NCI-H226 (cell line): Measurements from ENCODE around the gene NDUFA3.
"Not testable (repeated sequence)": the region's sequence is repeated elsewhere in the genome, so short reads cannot be mapped to it uniquely, and the experiment has no call there.

Experiments
- DNase-seq: peaks from one replicate; pipeline ENCODE4 v3.0.0-alpha.2; 2015

The NDUFA3 gene

DNA sequence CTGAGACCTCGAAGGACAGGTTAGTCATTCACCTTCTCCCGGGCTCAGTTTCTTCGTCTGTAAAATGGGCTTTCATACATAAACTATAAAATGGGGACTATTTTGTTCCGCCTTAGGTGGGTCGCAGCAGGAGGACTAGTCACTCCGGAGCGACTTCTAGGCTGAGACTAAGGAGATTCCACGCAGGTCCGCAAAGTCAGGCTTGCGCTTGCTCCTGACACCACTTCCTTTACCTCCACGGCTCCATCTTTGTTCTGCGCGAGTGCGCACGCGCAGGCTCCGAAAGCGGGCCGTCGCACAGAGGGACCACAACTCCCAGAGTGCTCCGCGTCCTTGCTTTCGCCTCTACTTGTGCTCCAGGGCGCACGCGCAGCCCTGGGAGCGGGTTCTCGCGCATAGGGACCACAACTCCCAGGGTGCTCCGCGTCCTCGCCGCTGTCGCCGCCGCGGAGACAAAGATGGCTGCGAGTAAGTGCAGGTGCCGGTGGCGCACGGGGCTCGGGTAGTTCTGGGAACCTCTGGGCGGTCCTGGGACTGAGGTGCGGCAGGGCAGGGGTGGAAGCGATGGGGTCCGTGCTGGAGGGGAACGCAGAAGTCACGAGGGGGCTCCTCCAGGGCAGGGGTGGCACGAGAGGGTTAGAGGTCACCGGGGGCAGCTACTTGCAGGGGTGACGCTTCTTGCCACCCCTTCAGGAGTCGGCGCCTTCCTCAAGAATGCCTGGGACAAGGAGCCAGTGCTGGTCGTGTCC, at the start of gene NDUFA3:
TSS of gene NDUFA3 (plus strand) at position 435 of the 749 bp plus-strand sequence. CDS start at position 459, 24 bp downstream.
- peak; percentile 100 for DNase-seq

DNA sequence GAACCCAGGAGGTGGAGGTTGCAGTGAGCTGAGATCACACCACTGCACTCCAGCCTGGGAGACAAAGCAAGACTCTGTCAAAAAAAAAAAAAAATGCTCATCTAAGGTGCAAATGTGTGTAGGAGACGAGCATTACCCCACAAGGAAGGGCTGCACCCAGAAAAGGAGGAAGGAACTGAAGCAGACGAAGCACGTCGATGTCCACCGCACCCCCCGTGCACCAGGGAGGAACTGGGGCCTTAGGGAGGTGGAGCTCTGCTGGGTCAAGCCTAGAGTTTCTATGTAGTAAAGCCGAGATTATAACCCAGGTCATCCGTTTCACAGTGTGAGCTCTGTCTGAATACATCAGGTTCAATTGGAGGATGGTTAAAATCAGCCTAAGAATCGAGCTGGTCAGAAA, 40.0 kb upstream of the NDUFA3 start:
- no peak for DNase-seq

DNA sequence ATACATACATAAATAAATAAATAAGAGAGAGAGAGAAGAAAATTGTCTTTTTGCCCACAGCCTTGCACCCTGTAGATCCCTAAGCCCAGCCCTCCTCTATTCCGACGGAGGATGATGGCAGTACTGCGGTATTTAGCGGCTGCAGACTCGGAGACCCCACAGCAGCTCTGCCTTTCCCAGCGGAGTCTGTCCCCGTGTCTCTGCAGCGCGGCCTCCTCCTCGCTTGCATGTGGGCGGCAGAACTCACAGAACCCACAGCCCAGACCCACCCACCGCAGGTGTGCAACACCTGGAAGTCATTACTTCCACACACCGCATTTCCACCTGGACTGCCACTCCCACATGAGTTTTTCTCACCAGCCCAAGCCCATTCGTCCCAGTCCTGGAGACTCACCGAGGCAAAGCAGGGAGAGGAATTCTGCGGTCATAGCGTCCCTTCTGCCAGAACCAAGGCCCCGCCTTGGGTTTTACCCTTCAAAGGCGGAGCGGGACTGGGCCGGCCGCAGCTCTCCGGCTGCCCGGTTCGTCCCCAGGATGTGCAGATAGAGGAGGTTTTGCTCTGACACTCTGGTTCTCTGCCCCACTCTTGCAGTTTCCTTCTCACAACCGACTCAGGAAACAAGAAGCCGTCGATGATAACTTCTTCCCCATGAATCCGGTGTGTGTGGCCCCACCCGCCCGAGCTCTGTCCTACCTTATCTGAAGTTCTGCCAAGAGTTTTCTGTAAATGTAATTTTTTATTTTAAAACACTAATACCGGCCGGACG, 39.1 kb upstream of the NDUFA3 start, which contains the start of gene VSTM1:
TSS of gene VSTM1 (minus strand) at position 548 of the 767 bp plus-strand sequence. CDS start at position 428, 120 bp downstream.
- no peak for DNase-seq

DNA sequence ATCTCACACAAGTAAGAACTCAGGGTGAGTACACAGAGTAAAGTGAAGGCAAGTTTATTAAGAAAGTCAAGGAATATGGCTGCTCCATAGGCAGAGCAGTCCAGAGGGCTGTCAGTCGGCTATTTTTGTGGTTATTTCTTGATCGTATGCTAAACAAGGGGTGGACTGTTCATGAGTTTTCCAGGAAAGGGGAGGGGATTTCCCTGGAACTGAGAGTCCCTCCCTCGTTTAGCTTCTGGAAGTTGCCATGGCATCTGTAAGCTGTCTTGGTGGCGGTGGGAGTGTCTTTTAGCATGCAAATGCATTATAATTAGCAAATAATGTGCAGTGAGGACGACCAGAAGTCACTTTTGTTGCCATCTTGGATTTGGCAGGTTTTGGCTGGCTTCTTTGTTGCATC, 33.2 kb upstream of the NDUFA3 start:
- no peak for DNase-seq

DNA sequence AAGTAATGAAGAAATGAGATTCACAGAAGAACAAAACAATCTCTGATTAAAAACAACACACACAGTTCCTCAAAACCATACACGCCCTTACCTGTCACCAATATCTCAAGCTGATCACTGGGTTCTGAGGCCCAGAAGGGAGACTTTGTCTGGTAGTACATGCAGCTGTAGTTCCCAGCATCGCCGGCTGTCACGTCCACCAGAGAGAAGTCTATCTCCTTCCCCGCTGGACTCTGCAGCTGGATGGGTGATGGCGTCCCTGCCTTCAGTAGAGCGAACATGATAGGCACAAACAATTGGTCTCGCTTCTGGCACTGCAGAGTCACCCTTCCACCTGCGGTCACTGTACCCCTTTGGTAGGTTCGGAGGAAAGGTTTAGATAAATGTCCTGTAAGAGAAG, 28.8 kb upstream of the NDUFA3 start:
- DNase-seq = no peak

DNA sequence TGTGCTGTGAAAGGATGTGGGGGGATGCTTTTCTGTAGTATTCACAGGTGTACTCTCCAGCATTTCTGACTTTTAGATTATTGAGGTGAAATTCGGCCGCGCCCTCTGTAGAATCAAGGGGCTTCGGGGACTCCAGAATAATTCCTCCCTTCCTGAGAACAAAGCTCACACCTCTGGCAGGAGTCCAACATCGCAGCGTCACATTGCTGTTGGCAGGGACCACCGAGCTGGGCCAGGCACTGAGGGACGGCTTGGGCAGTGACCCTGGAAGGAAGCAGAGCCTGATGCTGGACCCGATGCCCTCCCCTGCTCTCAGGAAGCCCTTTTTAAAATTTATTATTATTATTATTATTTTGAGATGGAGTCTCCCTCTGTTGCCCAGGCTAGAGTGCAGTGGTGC, 27.8 kb upstream of the NDUFA3 start:
- no peak for DNase-seq

DNA sequence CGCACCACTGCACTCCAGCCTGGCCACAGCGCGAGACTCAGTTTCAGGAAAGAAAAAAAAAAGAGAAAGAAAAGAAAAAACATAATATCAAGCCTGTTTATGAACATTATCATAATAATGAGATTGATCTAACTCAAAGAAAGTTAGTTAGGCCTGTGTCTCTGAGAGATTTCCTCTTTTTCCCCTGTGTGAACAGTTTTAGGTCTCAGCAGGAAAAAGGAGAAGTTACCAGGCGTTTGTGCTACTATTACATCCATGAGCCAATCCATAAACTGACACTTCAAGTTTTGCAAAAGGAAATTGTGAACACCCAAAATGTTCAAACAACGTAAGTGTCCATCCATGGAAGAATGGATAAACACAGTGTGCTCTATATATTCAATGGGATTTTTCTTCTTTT, 25.3 kb upstream of the NDUFA3 start:
- DNase-seq = no peak

DNA sequence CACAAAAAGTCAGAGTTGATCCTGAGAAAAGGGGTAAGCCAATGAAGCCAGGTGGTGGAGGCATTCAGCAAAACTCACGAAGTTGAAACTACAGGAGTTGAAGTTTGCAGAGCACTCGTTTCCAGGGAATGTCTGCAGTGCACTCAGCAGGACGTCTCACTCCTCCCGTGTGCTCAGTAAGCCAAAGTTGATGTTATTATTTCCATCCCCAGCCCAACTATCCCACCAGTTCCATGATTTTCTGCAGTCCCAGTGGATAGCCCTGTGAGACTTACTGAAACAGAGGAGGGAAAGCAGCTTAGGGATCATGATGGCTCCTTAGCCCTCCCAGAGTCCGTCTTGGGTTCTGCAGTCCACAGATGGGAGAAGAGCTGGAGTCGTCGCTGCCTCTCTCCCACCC, 21.6 kb upstream of the NDUFA3 start, which contains the start of gene TARM1:
TSS of gene TARM1 (minus strand) at position 334 of the 400 bp plus-strand sequence. CDS start at position 309, 25 bp downstream.
- no peak for DNase-seq

DNA sequence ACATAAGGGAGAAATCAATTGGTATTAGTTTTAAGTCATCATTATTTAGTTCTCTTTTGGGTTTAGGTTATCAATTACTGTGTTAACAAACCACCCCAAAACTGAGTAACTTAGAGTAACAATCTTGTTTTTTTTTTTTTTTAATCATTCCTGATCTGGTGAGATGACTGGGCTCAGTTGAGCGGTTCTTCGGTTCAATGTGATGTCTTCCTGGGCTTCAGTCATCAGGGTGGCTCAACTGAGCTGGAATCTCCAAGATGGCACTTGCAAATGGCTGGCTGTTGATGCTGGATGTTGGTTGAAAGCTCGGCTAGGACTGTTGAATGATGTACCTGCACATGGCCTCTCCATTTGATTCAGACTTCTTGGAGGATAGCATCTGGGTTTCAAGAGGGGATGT, 18.2 kb upstream of the NDUFA3 start:
- DNase-seq = no peak

DNA sequence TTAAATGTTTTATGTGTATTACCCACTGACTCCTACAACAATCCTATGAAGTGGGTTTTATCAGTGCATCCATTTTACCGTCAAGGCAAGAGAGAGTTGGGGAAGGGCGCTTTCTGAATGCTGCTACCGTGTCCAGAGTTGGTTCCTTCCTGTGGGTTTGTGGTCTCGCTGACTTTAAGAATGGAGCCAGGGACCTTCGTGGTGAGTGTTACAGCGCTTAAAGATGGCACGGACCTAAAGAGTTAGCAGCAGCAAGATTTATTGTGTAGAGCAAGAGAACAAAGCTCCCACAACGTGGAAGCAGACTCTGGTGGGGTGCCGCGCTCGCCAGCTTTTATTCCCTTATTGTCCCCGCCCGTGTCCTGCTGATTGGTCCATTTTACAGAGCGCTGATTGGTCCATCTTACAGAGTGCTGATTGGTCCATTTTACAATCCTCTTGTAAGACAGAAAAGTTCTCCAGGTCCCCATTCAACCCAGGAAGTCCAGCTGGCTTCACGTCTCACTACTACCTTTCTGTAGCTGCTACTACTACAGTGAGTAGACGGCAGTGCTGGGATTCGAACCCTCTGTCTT, 8.1 kb upstream of the NDUFA3 start:
- no peak for DNase-seq

DNA sequence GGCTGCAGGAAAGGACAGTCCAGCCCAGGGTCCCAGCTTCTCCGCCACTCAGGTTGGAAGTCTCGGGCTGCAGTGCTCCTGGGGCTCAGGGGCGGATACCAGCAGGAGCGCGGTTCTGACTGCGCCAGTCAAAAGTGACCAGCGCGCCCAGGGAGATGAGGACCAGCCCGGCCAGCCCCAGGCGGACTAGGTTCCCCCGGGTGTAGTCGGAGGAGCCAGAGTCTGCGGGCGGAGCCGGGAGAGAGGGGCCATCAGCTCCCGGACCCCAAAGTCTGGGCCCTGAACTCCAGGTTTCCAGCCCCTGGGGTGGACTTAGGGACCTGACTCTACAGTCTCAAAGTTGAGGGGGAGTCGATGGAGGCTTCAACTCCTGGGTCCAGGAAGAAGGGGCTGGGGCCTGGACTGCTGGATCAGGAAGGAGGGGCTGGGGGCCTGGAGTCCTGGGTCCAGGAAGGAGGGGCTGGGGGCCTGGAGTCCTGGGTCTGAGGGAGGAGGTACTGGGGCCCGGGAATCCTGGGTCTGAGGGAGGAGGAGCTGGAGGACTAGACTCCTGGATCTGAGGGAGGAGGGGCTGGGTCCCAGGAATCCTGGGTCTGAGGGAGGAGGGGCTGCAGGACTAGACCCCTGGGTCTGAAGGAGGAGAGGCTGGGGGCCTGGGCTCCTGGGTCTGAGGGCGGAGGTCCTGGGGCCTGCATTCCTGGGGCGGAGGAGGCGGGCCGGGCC, 7.4 kb upstream of the NDUFA3 start:
- no peak for DNase-seq

DNA sequence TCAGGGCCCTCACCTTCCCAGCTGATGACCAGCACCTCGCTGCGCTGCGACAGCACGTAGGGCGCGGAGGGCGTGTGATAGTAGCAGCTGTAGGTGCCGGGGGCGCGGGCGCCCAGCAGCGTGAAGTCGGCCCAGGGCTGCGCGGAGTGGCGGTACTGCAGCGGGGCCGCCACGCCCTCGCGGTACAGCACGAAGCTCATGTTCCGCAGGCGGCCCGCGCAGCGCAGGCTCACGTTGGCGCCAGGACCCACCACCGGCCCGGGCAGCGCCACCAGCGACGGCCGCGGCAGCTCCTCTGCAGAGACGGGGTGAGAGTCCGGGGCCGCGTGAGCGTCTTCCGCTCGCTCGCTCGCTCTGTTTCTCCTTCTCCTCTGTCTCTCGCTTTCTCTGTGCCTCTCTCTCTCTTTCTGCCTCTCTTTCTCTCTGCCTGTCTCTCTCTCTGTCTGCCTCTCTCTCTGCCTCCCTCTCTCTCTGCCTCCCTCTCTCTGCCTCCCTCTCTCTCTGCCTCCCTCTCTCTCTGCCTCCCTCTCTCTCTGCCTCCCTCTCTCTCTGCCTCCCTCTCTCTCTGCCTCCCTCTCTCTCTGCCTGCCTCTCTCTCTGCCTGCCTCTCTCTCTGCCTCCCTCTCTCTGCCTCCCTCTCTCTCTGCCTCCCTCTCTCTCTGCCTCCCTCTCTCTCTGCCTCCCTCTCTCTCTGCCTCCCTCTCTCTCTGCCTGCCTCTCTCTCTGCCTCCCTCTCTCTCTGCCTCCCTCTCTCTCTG, 6.6 kb upstream of the NDUFA3 start:
- DNase-seq = not testable (repeated sequence)

DNA sequence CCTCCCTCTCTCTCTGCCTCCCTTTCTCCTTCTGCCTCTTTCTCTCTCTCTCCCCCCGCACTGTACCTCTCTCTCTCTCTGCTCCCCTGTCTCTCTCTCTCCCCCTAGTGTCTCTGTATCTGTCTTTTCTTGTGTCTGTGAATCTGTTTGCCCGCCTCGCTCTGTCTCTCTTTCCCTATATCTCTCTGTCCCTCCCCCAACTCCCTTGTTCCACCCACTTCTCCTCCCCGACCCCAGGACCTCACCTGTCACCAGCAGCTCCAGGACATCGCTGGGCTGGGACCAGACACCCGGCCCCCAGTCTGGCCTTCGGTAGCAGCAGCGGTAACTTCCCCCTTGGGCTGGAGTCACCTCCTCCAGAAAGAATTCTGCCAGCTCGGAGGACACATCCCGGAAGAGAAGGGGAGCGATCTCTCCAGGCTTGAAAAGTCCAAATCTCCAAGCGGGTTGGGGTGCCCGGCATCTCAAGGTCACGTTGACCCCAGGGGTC, 6.0 kb upstream of the NDUFA3 start:
- no peak for DNase-seq

DNA sequence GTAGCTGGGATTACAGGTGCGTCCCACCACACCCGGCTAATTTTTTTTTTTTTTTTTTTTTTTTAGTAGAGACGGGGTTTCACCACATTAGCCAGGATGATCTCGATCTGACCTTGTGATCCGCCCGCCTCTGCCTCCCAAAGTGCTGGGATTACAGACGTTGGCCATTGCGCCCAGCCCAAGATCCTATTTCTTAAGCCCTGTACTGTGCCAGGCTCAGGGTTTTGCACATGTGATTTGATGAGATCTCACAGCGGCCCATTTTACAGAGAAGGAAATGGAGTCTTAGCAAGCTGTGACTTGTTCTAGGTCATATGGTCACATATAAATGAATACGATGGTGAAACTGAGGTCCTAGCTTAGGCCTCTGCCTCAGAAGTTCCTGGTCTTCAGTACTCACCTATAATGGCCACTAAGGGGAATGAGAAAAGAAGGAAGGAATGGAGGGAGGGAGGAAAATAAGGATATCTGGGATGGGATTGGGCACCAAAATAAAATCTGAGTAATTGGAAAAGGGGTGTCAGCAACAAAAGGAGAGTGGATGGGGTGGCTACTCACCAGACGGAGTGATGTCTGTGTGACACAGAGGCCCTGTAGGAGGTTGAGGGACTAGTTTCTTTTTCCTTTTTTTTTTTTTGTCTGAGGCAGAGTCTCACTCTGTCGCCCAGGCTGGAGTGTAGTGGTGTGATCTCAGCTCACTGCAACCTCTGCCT, 3.3 kb upstream of the NDUFA3 start:
- no peak for DNase-seq

DNA sequence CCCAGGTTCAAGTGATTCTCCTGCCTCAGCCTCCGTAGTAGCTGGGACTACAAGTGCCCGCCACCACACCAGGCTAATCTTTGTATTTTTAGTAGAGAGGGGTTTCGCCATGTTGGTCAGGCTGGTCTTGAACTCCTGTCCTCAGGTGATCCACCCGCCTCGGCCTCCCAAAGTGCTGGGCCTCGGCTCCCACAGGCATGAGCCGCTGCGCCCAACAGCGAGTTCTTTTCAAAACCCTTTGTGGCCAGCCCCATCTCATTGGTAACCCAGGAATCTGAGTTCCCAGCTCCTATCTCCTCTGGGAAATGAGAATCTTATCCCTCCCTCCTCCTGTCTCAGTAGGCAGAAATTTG, 2.8 kb upstream of the NDUFA3 start:
- DNase-seq = not testable (repeated sequence)

DNA sequence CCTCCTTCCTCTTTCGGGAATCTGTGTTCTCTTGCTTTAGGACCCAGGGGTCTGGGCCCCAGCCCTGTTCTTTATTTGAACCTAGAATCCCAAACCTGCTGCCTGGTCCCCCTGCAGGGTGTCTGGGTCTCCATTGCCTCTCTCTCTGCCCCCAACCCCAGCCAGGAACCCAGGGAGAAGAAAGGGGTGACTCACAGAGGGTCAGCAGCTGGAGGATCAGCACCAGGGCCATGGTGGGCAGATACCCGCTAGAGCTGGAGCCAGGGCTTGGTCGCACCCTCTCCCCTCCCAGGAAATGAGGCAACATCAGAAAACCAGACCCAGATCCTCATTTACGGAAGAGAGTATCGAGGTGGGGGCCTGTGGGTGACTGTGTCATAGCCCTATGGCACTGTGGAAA, 2.1 kb upstream of the NDUFA3 start, which contains the start of gene OSCAR:
TSS of gene OSCAR (minus strand) at position 243 of the 400 bp plus-strand sequence. CDS start at position 232, 11 bp downstream.
- no peak for DNase-seq

DNA sequence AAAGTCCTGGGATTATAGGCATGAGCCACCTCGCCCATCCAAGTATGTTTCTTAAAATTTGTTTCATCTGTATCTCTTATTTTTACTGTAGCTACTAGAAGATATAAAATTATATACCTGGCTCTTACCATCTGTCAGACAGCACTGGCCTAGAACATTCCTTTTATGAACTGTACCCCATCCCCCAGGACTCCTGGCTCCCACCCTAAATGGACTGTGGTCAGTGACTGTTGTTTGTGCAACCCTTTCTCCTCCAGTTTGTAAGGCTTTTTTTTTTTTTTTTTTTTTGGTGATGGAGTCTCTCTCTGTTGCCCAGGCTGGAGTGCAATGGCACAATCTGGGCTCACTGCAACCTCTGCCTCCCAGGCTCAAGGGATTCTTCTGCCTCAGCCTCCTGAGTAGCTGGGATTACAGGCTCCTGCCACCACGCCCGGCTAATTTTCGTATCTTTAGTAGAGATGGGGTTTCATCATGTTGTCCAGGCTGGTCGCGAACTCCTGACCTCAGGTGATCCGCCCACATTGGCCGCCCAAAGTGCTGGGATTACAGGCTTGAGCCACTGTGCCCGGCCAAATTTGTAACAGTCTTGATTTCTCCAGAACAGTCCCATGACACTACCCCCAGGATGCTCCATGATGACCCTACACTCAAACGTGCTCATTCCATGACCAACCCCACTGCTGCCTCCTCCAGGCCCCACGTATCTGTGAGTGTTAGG, 2.5 kb downstream of the NDUFA3 start:
- no peak for DNase-seq

DNA sequence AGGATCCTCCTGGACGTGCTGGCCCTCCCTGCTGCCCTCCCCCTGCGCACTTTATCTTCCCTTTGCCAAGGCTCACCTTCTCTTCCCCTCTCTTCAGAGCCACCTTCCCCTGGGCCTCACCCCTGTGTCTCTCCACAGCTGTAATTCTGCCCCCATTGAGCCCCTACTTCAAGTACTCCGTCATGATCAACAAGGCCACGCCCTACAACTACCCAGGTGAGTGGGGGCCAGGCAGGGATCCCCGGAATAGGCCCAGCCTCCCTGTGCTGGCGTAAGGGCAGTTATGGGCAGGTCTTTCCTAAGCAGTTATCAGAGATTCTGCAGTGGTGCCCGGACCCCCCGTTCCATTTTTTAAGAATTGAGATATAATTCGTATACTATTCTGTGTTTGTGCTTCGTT, 3.1 kb downstream of the NDUFA3 start:
- DNase-seq = no peak

DNA sequence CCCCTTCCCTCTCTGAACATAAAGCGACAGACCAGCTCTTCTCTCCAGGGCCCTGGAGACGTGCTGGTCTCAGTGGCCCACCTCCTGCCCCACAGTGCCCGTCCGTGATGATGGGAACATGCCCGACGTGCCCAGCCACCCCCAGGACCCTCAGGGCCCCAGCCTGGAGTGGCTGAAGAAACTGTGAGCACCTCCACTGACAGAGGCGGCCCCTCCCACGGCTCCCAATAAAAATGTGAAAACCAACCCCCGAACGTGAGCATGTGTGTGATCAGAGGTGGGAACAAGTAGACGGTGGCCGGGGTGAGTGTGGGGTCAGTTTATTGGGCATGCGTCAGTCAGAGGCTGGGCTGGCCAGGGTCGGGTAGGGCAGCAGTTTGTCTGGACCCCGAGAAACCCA, 4.1 kb downstream of the NDUFA3 start:
- no peak for DNase-seq

DNA sequence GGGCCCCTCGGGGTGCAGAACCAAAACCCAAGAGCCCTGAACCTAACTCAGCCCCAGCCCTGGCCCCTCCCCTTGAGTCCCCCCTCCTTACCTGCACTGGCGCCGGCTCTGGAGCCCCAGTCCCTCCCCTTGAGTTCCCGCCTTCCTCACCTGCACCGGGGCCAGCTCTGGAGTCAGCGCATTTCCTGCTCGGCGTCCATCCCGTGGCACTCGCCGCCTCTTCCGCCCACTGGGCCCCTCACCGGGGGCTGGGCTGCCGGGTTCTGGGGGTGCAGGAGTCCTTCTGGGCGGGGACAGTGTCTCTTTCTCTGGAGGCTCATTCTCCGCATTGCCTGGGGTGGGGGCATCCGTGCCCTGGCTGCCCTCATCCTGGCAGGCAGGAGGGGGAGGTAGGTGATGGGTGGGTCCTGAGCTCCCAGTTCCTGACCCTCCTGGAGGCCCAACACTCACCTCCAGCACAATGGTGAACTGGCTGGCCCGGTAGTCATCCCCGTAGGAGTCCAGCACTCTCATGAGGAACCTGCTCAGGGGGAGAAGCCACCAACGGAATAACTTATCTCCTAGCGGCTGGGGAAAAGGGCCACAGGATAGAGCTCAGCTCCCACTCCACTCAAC, 5.3 kb downstream of the NDUFA3 start:
- DNase-seq = no peak
